Measurements from ENCODE around the gene VSIG10.

DNA sequence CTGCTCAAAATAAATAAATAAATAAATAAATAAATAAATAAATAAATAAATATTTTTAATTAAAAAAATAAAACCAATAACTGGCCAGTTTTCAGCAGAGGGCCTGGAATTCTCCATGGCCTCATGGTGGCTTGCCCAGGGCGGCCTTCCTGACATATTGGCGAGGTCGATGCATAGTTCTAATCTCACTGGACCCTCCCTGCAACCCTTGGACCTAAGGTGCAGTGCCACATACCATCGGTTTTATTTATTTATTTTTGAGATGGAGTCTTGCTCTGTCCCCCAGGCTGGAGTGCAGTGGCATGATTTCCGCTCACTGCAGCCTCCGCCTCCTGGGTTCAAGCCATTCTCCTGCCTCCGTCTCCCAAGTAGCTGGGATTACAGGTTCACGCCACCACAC, 3.9 kb upstream of the VSIG10 start:
- TF ChIP-seq CTCF (conservative IDR thresholded peaks at IDR 0.05; ENCODE audit: low read length) (no peak), EZH2phosphoT487 (IDR thresholded peaks at IDR 0.05; ENCODE audit: borderline replicate concordance, low read depth, low read length) (no peak)
